Trophoblast cell (in vitro differentiated cells and primary cell): ENCODE results near the gene CAMTA2.

Experiments
- DNase-seq, 2 donors: peaks; one replicate each; pipeline ENCODE4 v3.0.0-alpha.2; 2016
- H2AFZ ChIP-seq: 2 replicates; pipeline ENCODE4 v1.6.1; 2013; ENCODE audit warnings: low read length, moderate library complexity, mild to moderate bottlenecking; ENCODE audit not compliant: insufficient read depth, poor library complexity
- H2AK5ac ChIP-seq: 2 replicates; pipeline ENCODE4 v1.6.1; 2013; ENCODE audit warnings: mild to moderate bottlenecking, low read length
- H2BK120ac ChIP-seq: 2 replicates; pipeline ENCODE4 v1.6.1; 2013; ENCODE audit warnings: low read length, mild to moderate bottlenecking, moderate library complexity; ENCODE audit not compliant: insufficient read depth, poor library complexity
- H2BK12ac ChIP-seq: 2 replicates; pipeline ENCODE4 v1.6.1; 2013; ENCODE audit warnings: mild to moderate bottlenecking, low read length, moderate library complexity
- H2BK5ac ChIP-seq: 2 replicates; pipeline ENCODE4 v1.6.1; 2013; ENCODE audit warnings: low read length, low read depth, moderate library complexity, mild to moderate bottlenecking; ENCODE audit not compliant: poor library complexity
- H3K14ac ChIP-seq: 2 replicates; pipeline ENCODE4 v1.6.1; 2013; ENCODE audit warnings: mild to moderate bottlenecking, low read length
- H3K18ac ChIP-seq: 2 replicates; pipeline ENCODE4 v1.6.1; 2013; ENCODE audit warnings: mild to moderate bottlenecking, low read length
- H3K23ac ChIP-seq: 2 replicates; pipeline ENCODE4 v1.6.1; 2013; ENCODE audit warnings: low read length
- H3K27ac ChIP-seq: 2 replicates; pipeline ENCODE4 v1.5.1; 2013; ENCODE audit warnings: low read depth, mild to moderate bottlenecking, inconsistent platforms, low read length, moderate library complexity
- H3K27me3 ChIP-seq: 2 replicates; pipeline ENCODE4 v1.6.1; 2013; ENCODE audit warnings: inconsistent platforms, mild to moderate bottlenecking, low read length, moderate library complexity; ENCODE audit not compliant: insufficient read depth
- H3K36me3 ChIP-seq, 2 experiments: 1 replicate in 1 of 2; 2 replicates in 1 of 2; pipeline ENCODE4 v1.6.1; 2013; ENCODE audit warnings: low read length in 2 of 2, mild to moderate bottlenecking in 2 of 2, moderate library complexity in 1 of 2; ENCODE audit not compliant: insufficient read depth in 2 of 2, control insufficient read depth in 1 of 2
- H3K4ac ChIP-seq: 2 replicates; pipeline ENCODE4 v1.6.1; 2013; ENCODE audit warnings: low read depth, mild to moderate bottlenecking, low read length, moderate library complexity
- H3K4me1 ChIP-seq, 2 experiments: 1 replicate in 1 of 2; 2 replicates in 1 of 2; pipeline ENCODE4 v1.6.1; 2013; ENCODE audit warnings: low read length in 2 of 2, mild to moderate bottlenecking in 2 of 2, moderate library complexity in 1 of 2; ENCODE audit not compliant: insufficient read depth in 2 of 2, control insufficient read depth in 1 of 2
- H3K4me2 ChIP-seq: 2 replicates; pipeline ENCODE4 v1.6.1; 2013; ENCODE audit warnings: inconsistent platforms, mild to moderate bottlenecking, low read length, moderate library complexity
- H3K4me3 ChIP-seq: 2 replicates; pipeline ENCODE4 v1.5.1; 2013; ENCODE audit warnings: mild to moderate bottlenecking, low read depth, low read length, inconsistent platforms
- H3K79me1 ChIP-seq: one replicate; pipeline ENCODE4 v1.6.1; 2013; ENCODE audit warnings: low read length
- H3K79me2 ChIP-seq: 2 replicates; pipeline ENCODE4 v1.6.1; 2013; ENCODE audit warnings: low read length, mild to moderate bottlenecking; ENCODE audit not compliant: control insufficient read depth, insufficient read depth, poor library complexity
- H3K9ac ChIP-seq: 2 replicates; pipeline ENCODE4 v1.6.1; 2013; ENCODE audit warnings: mild to moderate bottlenecking, low read length
- H3K9me3 ChIP-seq: 2 replicates; pipeline ENCODE4 v1.6.1; 2013; ENCODE audit warnings: low read depth, mild to moderate bottlenecking, control low read depth, inconsistent platforms, low read length; ENCODE audit not compliant: insufficient read depth
- H4K12ac ChIP-seq: 2 replicates; pipeline ENCODE4 v1.6.1; 2013; ENCODE audit warnings: low read depth, mild to moderate bottlenecking, low read length, moderate library complexity
- H4K8ac ChIP-seq: 2 replicates; pipeline ENCODE4 v1.6.1; 2013; ENCODE audit warnings: low read depth, mild to moderate bottlenecking, low read length, moderate library complexity
- H4K91ac ChIP-seq: one replicate; pipeline ENCODE4 v1.6.1; 2013; ENCODE audit warnings: low read depth, mild to moderate bottlenecking, low read length, moderate library complexity
- WGBS: extraction: QIAGEN DNeasy Blood & Tissue Kit; methylation state at CpG from one replicate; pipeline ENCODE4 v1.1.7; 2013; ENCODE audit warnings: missing lambda C conversion rate; ENCODE audit not compliant: insufficient read length, insufficient coverage; ENCODE audit errors: extremely low coverage; 5-methylcytosine and 5-hydroxymethylcytosine counted together

CAMTA2 gene

DNA sequence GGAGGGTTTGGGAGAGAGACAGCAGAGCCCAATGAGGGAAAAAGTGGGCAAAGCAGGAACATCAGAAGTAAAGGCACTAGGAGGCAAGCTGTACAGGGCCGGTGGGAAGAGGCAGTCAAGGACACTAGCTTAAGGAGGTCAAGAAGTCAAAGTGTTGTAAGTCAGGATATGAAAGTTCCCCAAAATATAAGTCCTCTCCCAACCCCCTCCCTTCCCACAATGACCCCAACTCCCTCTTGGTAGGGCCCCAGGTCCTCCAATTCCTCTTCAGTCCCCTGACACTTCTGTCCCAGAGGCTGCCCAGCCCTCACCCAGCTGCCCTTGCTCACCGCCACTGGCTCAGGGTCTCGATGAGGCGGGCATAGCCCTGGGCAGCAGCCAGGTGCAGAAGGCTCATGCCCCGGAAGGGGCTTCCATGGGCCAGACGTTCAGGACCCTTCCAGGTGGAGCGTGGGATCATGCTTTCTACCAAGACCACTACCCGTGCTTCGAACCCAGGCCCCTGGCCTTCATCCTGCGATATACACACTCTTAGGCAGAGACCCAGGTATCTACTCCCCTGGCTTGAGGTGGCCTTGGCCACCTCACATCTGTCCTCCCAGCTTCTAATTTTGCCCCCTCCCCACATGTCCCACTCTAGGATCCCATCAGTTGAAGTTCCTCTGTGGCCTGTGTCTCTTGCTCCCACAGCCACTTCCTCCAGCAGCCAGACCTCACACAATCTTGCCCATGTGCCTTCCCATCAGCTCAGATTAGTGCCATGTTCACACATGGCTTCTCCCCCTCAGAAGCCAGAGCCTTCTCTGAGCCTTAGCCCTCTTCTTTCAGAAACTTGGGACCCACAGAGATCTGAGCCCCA, 14.0 kb downstream of the CAMTA2 start:
- no peak overlapping the region for H3K18ac ChIP-seq
- no peak overlapping the region for H3K23ac ChIP-seq
- no peak overlapping the region for H2BK12ac ChIP-seq
- no peak overlapping the region for H4K8ac ChIP-seq
- no peak overlapping the region for H3K4me2 ChIP-seq
- peaks cover 40 to 41% of the 10 kb centered on the region in 2 experiments for H3K36me3 ChIP-seq
- no peak overlapping the region for H3K4me3 ChIP-seq
- WGBS, result no CpG with 5 or more reads among the region's 10 CpGs
- no peak overlapping the region for H2AFZ ChIP-seq
- peaks cover 10% of the 10 kb centered on the region for H3K79me1 ChIP-seq
- H3K27me3 ChIP-seq, result no peaks in the 10 kb centered on the region
- no peak overlapping the region for H4K12ac ChIP-seq
- no peaks in the 10 kb centered on the region for H3K9me3 ChIP-seq
- DNase-seq, result no peak
- no peak overlapping the region for H3K27ac ChIP-seq
- no peak overlapping the region for H2AK5ac ChIP-seq
- no peak overlapping the region for H3K9ac ChIP-seq
- no peak overlapping the region for H4K91ac ChIP-seq
- H3K4ac ChIP-seq, result no peak overlapping the region
- no peak overlapping the region for H3K14ac ChIP-seq
- no peak overlapping the region for H2BK5ac ChIP-seq
- H3K79me2 ChIP-seq, result peaks cover 10% of the 10 kb centered on the region
- H2BK120ac ChIP-seq, result no peak overlapping the region
- peaks cover 15 to 16% of the 10 kb centered on the region in 2 experiments for H3K4me1 ChIP-seq

DNA sequence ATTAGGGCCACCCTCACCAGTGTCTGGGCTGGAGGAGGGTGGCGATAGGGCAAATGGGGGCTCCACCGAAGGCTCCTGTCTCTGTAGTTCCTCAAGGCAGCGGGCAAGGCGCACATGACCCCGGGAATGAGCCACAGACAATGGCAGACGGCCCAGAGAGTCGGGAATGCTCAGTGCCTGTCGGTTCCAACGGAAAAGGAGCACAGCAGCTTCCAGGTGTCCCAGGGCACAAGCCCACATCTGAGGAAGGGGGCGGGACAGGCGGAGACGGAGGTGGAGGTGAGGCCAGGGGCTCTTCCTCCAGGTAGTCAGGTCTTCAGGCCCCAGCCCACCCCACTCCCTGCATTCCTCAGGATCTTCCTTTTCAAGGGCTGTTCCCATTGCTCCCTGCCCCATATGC, 14.7 kb downstream of the CAMTA2 start:
- no peak overlapping the region for H3K14ac ChIP-seq
- H2AK5ac ChIP-seq, result no peak overlapping the region
- no peak overlapping the region for H2BK12ac ChIP-seq
- peaks cover 15% of the 10 kb centered on the region for H3K79me2 ChIP-seq
- H3K9ac ChIP-seq, result no peak overlapping the region
- no peaks in the 10 kb centered on the region for H3K27me3 ChIP-seq
- no peak overlapping the region for H2AFZ ChIP-seq
- H3K4me3 ChIP-seq, result no peak overlapping the region
- no peak overlapping the region for H3K4me2 ChIP-seq
- DNase-seq, result no peak
- H3K23ac ChIP-seq, result no peak overlapping the region
- peaks cover 15 to 16% of the 10 kb centered on the region in 2 experiments for H3K4me1 ChIP-seq
- H3K27ac ChIP-seq, result no peak overlapping the region
- H4K91ac ChIP-seq, result no peak overlapping the region
- H4K8ac ChIP-seq, result no peak overlapping the region
- H3K18ac ChIP-seq, result no peak overlapping the region
- no peak overlapping the region for H2BK120ac ChIP-seq
- no peak overlapping the region for H4K12ac ChIP-seq
- WGBS, result no CpG with 5 or more reads among the region's 12 CpGs
- no peak overlapping the region for H3K4ac ChIP-seq
- H3K79me1 ChIP-seq, result peaks cover 17% of the 10 kb centered on the region
- no peaks in the 10 kb centered on the region for H3K9me3 ChIP-seq
- no peak overlapping the region for H2BK5ac ChIP-seq
- peaks cover 34 to 36% of the 10 kb centered on the region in 2 experiments for H3K36me3 ChIP-seq

DNA sequence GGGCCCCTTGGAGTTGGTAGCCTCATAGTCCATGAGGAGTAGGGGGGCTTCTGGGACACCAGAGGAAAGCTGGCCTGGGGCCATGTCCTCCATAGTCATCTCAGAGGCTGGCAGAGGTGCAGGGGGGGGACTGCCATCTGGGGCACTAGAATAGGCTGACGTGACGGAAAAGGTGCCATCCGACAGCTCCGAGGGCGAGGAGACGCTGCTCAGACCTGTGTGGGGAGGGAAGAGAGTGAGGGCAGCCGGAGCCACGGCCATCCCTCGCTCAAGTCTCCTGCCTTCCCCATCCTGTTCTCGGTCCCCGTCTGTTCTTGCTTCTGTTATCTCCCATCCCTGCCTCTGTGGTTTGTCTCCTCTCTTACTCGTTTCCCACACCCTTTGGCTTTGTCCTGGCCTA, 15.2 kb downstream of the CAMTA2 start:
- no peak overlapping the region for H3K4ac ChIP-seq
- peaks cover 30 to 34% of the 10 kb centered on the region in 2 experiments for H3K36me3 ChIP-seq
- H2AFZ ChIP-seq, result no peak overlapping the region
- no CpG with 5 or more reads among the region's 12 CpGs for WGBS
- H2BK120ac ChIP-seq, result no peak overlapping the region
- DNase-seq, result no peak
- no peak overlapping the region for H3K23ac ChIP-seq
- no peak overlapping the region for H2AK5ac ChIP-seq
- no peaks in the 10 kb centered on the region for H3K9me3 ChIP-seq
- no peak overlapping the region for H3K9ac ChIP-seq
- H3K79me2 ChIP-seq, result peaks cover 15% of the 10 kb centered on the region
- no peak overlapping the region for H3K14ac ChIP-seq
- peaks cover 20% of the 10 kb centered on the region for H3K79me1 ChIP-seq
- no peak overlapping the region for H2BK5ac ChIP-seq
- H4K12ac ChIP-seq, result no peak overlapping the region
- H2BK12ac ChIP-seq, result no peak overlapping the region
- H3K18ac ChIP-seq, result no peak overlapping the region
- H3K27ac ChIP-seq, result no peak overlapping the region
- H3K4me2 ChIP-seq, result no peak overlapping the region
- H4K91ac ChIP-seq, result no peak overlapping the region
- no peak overlapping the region for H3K4me3 ChIP-seq
- no peaks in the 10 kb centered on the region for H3K27me3 ChIP-seq
- no peak overlapping the region for H4K8ac ChIP-seq
- H3K4me1 ChIP-seq, result peaks cover 15 to 16% of the 10 kb centered on the region in 2 experiments

DNA sequence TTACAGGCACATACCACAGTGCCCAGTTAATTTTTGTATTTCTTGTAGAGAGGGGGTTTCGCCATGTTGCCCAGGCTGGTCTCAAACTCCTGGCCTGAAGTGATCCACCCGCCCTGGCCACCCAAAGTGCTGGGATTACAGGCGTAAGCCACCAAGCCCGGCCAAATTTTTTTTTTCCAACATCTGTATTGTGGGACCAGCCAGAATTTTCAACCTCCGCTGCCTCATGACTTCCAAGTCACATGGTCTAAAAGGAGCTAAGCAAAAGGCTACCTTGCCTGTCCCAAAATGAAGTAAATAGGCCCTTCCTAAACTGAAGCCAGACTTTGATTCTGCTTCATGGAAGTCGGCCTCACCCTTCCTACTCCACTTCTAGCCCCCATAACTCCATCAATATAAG, 15.6 kb downstream of the CAMTA2 start:
- H3K4me3 ChIP-seq, result no peak overlapping the region
- DNase-seq, result no peak

More for the DNA sequence above, 15.6 kb downstream of the CAMTA2 start:
- no peak overlapping the region for H4K91ac ChIP-seq
- H3K4ac ChIP-seq, result no peak overlapping the region
- no peaks in the 10 kb centered on the region for H3K27me3 ChIP-seq
- H3K9me3 ChIP-seq, result no peaks in the 10 kb centered on the region
- no peak overlapping the region for H2BK120ac ChIP-seq
- no peak overlapping the region for H2BK5ac ChIP-seq
- H3K14ac ChIP-seq, result no peak overlapping the region
- peaks cover 15 to 16% of the 10 kb centered on the region in 2 experiments for H3K4me1 ChIP-seq
- H3K18ac ChIP-seq, result no peak overlapping the region
- no peak overlapping the region for H2AK5ac ChIP-seq
- no peak overlapping the region for H4K8ac ChIP-seq
- H4K12ac ChIP-seq, result no peak overlapping the region
- no peak overlapping the region for H3K9ac ChIP-seq
- H2AFZ ChIP-seq, result no peak overlapping the region
- H3K27ac ChIP-seq, result no peak overlapping the region
- H2BK12ac ChIP-seq, result no peak overlapping the region
- H3K23ac ChIP-seq, result no peak overlapping the region
- H3K79me2 ChIP-seq, result peaks cover 15% of the 10 kb centered on the region
- H3K79me1 ChIP-seq, result peaks cover 21% of the 10 kb centered on the region
- peaks cover 26 to 30% of the 10 kb centered on the region in 2 experiments for H3K36me3 ChIP-seq
- WGBS, result no CpG with 5 or more reads among the region's 6 CpGs
- no peak overlapping the region for H3K4me2 ChIP-seq
